CD4-positive, alpha-beta T cell treated with Interleukin-6 at 100 ng/mL for 8 hours (primary cell): Measurements from ENCODE around the gene FLT3.
"Not testable (repeated sequence)": the region's sequence is repeated elsewhere in the genome, so short reads cannot be mapped to it uniquely, and the experiment has no call there.

ENCODE experiments used
- DNase-seq: peaks from one replicate; pipeline ENCODE4 v3.0.0-alpha.2; 2020; ENCODE audit warnings: mixed read lengths, low spot score

Gene FLT3

DNA sequence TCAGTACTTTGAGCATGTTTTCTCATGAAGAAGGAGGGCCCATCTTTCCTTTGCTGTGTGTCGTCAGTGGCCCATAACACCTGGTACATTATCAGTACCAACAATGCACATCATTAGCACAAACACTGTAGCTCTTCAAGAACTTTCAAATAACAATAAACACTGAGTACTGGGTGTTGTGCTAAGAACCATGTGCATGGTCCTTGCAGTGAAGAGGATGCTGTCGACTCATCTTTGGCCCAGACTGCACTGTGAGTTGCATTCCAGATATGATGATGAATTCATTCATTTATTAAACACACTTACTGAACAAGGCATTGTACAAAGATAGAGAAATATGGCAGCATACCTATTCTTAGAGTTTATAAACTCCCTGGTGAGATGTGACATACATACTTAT is 55.8 kb downstream of the FLT3 start:
- DNase-seq, result no peak

DNA sequence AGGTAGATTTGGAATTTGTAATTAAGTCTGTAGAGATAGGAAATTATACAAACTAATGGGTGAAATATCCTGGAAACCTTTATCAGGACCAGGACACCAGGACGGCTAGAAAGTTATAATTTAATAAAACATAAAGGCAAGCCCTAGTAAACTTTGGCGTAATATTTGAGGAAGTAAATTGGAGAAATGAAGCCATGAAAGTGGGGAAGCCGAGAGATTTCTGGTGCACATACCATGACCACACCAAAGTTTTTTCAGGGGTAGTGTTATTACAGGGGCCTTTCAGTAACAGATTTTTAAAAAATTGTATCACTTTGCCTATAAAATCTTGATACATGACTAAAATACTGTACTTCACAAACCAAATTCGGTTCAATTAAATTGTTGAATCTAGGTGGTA is 57.2 kb downstream of the FLT3 start:
- DNase-seq, result no peak

DNA sequence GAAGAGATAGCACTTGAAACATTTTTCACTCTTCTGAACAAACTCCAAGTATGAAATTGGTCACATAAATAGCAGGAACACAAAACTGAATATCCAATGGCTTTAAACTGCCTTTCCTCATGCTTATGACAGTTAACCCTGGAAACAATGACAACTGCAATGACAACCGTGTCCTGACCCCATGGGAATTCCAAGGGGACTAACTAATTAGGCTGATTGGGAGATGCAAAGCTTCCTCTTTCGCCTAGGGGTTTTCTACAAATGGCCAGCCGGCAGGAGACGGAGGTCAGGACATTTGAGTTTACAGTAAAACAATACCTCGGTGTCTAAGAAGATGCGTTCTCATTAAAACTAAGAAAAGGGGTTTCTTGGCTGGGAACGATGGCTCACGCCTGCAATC is 58.9 kb downstream of the FLT3 start:
- no peak for DNase-seq

DNA sequence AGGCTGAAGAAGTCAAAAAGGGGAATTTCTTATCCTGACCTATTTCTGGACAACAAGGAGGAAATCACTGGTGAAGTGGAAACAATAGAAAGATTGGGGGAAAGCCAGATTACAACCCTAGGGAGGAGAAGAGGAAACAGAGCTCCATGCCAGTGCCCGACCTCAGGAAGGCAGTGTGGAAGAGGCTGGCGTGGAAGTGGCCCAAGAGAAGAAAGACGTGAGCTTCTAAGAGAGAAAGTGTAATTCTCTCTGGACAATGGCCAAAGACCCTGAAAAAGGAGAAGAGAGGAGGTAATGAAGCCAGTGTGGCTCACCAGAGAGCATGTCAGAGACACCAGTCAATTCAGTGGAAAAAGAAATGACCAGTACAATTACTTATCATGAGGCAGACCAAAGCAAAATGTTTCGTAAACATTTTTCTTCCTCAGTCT is 59.3 kb downstream of the FLT3 start:
- no peak for DNase-seq

DNA sequence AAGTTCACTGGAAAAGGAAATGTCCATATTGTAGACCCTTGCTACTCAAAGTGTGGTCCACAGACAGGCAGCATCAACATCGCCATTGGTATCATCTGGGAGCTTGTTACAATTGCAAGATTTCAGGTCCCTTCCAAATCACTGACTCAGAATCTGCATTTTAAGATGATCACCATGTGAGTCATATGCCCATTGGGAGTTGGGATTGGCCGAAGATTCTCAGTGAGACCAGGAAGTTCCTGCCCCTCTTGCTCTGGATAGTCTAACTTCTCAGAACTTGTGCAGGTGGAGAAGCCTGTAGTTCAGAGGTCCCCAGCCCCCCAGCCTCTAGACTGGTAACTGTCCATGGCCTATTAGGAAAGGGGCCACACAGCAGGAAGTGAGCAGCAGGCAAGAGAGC is 63.0 kb downstream of the FLT3 start:
- no peak for DNase-seq

DNA sequence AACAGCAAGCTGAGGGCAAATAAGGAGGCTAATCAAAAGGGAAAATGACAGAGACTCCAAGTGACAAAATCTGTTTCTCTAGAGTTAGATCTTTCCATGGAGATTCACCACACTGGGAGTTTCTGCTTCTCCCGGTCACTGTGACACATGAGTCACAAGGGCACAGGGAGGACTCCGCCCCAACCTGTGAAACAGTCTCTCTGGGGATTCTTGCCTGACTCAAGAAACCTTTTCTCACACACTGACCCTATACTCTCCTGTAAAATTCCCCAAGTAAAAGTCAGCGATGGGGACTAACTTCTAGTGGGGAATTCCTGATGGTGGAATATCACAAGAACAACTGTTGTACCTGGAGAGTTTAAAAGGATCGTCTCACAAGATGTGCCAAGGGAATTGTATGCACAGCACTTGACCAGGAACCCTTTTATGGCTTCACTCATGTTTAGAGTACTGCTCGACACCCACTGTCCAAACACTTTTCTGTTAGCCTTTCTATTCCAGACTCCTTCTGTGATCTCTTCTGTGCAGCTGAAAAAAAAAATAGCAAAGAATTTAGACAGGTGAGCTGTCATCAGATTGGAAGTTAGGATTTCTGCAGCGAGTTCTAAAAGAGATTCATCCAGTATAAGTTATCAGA is 65.1 kb downstream of the FLT3 start:
- DNase-seq, result no peak

DNA sequence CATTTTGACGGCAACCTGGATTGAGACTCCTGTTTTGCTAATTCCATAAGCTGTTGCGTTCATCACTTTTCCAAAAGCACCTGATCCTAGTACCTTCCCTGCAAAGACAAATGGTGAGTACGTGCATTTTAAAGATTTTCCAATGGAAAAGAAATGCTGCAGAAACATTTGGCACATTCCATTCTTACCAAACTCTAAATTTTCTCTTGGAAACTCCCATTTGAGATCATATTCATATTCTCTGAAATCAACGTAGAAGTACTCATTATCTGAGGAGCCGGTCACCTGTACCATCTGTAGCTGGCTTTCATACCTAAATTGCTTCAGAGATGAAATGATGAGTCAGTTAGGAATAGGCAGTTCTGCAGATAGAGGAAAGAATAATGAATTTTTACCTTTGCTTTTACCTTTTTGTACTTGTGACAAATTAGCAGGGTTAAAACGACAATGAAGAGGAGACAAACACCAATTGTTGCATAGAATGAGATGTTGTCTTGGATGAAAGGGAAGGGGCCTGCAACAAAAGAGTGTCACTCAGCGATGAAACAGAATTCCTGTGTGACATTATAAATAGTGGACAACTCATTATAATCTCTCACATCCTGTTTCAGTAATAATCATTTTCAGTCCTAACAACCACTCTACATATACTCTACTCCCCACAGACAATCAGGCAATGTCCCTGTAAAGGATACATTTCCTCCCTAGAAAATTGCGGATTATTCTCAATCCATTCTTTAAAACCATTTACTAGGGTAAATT is 66.3 kb downstream of the FLT3 start:
- DNase-seq, result no peak

DNA sequence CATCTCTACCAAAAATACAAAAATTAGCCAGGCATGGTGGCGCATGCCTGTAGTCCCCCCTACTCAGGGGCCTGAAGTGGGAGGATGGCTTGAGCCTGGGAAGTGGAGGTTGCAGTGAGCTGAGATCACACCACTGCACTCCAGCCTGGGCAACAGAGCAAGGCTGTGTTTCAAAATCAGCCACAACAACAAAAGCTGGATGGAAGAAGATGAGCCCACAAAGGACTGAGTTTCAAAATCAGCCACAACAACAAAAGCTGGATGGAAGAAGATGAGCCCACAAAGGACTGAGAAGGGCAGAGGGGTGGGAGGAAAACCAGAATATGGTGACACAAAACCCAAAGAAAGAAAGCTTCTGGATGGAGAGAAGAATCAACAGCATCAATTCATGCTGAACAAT is 67.9 kb downstream of the FLT3 start:
- not testable (repeated sequence) for DNase-seq

DNA sequence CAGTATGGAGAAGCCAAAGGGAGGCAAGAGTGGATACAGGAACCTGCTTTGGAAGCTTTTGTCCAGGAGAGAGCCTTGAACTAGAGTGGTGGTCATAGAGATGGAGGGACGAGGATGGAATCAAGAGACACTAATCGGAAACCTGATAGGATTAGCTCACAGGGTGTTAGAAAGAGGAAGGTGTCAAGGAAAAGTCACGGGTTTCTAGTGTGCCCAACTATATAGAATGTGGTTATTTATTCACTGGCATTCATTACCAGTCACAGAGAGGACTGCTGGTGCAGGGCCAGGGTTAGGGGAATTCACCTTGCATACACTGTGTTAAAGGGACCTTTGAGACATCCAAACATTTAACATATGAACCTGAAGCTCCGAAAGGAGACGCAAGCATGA is 68.5 kb downstream of the FLT3 start:
- DNase-seq, result no peak

DNA sequence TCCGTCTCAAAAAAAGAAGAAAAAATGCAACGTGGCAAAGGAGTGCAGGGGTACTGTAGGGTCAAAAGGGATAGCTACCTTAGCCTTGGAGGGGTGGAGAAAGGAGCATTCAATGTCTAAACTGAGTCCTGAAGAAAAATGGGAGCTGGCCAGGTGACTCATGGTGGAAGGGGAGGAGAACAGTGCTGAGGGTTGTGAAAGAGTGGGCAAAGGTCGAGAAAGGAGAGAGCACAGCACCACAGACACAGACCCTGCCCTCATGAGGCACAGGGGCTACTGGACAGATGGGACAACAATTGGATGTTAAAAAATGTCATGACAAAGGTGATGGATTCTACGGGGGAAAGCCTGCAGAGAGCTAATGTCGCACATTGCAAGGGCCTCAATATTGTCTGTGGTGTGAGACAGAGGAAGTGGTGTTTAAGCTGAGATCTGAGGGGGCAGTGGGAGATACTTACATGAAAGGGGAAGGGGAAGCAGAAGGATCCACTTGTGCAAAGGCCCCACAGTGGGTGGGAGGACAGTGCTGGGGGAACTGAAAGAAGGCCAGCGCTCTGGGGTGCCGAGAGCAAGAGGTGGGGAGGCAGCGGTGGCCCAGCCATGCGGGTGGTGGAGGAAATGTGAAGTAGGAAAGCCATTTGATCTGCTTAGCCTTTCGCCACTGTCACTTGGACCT is 69.0 kb downstream of the FLT3 start:
- no peak for DNase-seq

DNA sequence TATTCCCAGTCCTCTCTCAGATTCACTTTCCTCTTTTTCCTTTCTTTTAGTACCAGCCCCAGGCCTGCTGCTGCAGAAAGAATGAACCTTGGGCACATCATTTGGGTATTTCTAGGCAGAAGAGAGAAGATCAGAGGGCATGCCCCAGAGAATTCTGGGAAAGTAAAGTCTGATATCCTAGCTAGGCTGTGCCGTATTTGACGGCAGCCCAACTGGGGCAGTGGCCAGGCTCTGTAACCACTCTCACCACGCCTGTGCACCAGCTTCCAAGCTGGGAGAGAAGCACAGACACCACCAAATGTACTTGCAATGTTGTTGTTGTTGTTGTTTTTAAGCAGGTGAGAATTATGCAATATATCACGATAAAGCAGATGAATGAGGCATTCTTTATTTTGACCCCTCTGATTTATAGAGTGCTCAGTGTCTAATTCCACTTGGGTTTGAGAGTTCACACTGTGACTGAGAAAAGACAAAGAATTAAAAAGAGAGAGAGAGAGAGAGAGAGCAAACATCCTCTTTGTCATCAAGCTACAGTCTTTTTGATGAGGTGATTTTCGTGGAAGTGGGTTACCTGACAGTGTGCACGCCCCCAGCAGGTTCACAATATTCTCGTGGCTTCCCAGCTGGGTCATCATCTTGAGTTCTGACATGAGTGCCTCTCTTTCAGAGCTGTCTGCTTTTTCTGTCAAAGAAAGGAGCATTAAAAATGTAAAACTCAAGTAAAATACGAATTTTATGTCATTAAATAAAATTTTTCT is 72.6 kb downstream of the FLT3 start:
- DNase-seq, result no peak

DNA sequence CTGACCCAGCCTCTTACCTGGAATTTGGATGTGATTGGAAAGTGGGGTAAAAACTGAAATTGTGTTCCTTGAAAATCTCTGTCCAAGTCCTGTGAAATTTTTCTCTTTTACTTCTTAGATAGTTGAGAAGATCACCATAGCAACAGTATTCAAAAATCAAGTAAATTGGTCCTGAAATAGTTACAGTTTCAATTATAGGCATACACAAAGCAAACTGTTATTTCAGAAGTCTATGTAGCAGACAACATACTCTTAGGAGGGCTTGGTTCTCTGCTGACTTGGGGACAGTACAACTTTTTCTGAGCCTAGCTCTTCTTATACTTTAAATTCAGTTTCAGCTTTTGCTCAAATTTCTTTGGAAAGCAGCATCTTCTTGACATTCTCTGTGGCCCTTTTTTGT is 73.3 kb downstream of the FLT3 start:
- DNase-seq, result no peak

DNA sequence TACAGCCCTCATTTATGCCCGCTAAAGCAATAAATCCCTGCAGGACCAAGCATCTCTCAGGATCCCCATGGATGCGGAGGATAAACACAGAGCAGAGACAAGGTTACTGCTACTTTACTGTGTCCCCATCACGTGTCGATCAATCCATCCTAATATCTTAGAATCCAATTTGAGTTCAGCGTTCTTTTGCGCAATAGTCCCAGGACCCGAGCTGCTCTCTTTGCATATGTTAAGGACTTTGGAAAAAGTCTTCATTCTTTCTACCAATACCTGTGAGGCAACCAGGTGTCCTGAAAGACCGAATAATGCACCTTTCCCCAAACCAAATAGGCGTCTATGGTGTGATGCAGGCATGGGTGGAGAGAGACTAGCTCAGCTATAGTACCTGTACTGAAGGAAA is 73.9 kb downstream of the FLT3 start:
- no peak for DNase-seq

DNA sequence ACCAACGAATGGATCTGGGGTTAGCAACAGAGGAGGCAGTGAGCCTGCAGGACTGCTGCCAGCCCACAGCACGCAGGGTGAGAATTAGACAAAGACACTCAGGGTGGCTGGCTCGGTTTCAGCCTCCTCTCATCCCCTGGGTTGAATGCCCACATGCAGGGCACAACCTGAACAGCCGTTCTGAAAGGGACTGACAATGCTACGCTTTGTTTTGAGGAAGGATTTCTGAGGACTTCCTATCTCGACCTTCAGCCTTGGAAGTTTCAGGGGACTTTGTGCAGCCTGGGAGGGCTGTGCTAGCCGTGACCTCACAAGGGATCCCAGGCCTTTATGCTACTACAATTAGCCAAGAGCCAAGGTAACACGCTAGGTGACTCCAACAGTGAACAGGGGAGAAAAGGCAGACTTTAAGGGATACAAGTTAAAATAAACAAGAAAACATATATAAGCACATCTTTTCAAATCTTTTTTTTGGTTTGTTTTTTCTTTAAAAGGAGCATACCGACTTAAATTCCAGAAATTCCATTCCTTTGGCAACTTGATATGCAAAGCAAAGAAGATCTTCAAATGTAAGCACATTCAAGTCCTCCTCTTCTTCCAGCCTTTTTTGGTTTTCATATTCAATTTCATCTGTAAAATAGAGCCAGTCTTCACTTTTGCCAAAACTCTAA is 77.4 kb downstream of the FLT3 start:
- DNase-seq, result no peak

DNA sequence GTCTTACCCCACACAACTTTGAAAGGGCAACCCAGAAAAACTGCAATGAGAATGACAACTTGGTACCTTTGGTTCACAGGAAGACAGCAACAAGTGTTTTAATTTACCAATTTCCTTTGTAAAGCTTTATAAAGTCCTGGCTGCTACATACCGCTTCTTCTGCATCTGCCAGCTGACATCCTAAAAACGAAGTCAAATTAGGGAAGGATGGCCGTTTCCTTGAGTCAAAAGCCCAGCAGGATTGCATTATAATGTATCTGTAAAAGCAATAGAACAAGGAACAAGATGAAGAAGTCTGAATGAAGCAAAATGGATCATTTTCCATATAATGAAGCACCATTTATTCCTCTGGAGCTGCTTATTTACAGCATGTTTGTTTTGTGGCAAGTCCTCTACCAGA is 86.1 kb downstream of the FLT3 start:
- no peak for DNase-seq

DNA sequence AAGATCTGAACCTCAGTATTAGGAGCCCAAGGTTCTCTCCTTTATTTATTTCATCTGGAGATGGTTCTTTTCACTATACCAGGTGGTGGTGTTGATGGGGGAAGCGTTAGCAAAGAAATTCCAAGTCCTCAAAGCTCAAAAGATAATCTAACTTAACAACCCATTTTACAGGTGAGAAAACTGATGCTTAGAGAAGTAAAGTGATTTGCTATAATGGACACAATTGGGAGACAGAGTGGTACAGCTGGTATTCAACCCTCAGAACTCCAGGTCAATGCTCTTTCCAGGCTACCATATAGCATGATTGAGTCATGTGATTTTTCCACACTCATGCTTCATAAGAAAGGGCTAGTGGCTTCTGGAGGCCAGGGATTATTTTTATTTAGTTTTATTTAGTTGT is 86.9 kb downstream of the FLT3 start:
- DNase-seq, result no peak

DNA sequence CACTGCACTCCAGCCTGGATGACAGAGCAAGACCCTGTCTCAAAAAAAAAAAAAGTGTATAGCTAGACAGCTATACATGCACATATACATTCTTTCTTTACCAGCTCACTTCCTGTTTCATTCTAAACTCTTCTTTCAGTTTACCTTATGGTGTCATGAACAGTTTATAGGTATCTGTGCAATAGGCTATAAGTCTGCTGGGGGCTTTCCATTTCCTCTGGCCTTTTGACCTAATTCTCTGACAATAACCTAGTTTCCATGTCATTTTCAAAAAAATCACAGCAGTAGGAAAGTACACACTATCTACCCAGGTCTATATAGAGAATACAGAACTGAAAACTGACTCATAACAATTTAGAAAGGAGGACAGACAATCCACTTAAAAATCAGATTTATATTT is 87.5 kb downstream of the FLT3 start:
- DNase-seq, result no peak

DNA sequence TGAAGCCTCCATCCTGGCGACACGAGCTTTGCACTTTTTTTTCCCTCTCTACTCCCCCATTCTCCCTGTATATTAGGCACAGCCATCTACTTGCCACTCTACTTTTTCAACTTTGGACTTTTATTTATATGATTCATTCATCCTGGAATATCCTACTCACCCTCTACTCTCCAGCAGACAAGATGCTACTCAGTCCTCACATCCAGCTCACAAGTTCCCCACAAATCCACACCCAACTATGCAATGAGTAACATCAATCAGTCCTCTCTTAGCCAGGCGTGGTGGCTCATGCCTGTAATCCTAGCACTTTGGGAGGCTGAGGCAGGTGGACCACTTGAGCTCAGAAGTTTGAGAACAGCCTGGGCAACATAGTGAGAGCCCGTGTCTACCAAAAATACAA is 88.0 kb downstream of the FLT3 start:
- DNase-seq, result no peak

DNA sequence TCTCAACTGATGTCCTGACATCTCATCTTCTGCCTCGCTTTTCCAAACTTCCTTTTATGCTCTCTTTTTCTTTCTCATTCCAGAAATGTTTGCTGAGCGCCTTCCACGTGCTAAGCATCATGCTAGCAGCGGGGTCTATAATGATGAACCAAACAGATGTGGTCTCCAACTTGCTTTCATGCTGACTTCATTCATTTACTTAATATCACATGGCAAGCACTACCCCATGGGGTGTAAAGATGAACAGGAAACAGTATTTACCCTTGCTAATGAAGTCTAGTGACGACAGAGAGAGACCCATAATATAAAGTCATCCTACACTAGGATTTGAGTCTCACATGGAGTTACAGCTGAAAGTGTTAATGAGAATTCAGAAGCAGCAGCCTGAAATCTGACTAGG is 90.3 kb downstream of the FLT3 start:
- DNase-seq, result no peak

DNA sequence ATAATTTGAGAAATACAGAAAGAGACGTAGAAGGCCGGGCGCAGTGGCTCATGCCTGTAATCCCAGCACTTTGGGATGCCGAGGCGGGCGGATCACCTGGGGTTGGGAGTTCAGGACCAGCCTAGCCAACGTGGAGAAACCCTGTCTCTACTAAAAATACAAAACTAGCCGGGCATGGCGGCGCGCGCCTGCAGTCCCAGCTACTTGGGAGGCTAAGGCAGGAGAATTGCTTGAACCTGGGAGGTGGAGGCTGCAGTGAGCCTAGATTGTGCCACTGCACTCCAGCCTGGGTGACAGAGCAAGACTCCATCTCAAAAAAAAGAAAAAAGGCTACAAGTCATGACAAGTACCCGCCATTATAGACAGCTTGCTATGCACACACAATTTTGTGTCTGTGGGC is 95.4 kb downstream of the FLT3 start:
- not testable (repeated sequence) for DNase-seq

DNA sequence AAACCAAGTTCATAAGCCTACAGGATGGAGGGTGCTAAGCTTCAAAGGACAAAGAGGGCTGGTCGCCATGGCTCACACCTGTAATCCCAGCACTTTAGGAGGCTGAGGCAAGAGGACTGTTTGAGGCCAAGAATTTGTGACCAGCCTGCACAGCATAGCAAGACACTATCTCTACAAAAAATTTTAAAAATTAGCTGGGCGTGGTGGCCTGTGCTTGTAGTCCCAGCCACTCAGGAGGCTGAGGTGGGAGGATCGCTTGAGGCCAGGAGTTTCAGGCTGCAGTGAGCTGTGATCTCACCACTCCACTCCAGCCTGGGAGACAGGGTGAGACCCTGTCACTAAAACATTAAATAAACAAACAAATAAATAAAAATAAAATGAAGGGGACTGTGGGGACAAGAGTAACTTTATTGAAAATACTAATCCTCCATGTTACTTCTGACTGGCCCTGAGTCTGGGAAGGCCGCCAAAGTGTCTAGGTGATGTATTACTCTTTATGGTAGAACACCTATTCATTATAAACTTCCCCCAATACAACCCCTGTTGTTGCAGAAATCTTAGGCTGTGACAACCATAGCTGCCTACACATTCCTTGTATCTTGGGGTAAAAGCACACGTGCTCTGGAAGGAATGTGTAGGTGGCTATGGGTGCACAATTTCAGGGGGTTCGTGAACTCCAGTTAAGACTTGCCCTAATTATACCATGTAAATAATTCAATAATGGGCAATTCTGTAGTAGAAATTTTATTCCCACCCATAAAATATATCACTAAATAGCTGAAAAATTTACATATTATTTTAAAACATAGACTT is 97.3 kb downstream of the FLT3 start:
- no peak for DNase-seq
